Cardiac muscle cell (in vitro differentiated cells and primary cell): ENCODE measurements around the gene ZNF555. TPM values are rescaled to one million over a fixed set of nuclear protein-coding genes. Genes with fewer than 3 reads are reported as not detected.

ENCODE experiments used
- DNase-seq, 2 donors: peaks; one replicate each; pipeline versions ENCODE4 v3.0.0 to v3.0.0-alpha.2; 2010 to 2017; ENCODE audit warnings: low read depth in 1 of 2, low spot score in 1 of 2
- H3K27ac ChIP-seq: fragments of 200-600 bp; sonication (generic); 2 replicates; pipeline ENCODE4 v1.5.1; 2016
- H3K27me3 ChIP-seq: fragments of 200-600 bp; sonication (generic); 2 replicates; pipeline ENCODE4 v1.6.0; 2016; ENCODE audit warnings: control low read depth
- H3K36me3 ChIP-seq: fragments of 200-600 bp; sonication (generic); 2 replicates; pipeline ENCODE4 v1.5.1; 2016; ENCODE audit warnings: control low read depth
- H3K4me1 ChIP-seq: fragments of 200-600 bp; sonication (generic); 2 replicates; pipeline ENCODE4 v1.8.1; 2017; ENCODE audit warnings: low read depth, mild to moderate bottlenecking, mixed run types
- H3K4me3 ChIP-seq: fragments of 200-600 bp; sonication (generic); 2 replicates; pipeline ENCODE4 v1.5.1; 2016; ENCODE audit warnings: mild to moderate bottlenecking
- H3K9me3 ChIP-seq: fragments of 200-600 bp; sonication (generic); 2 replicates; pipeline ENCODE4 v1.5.1; 2017; ENCODE audit warnings: low read depth, mild to moderate bottlenecking, control low read depth
- polyA plus RNA-seq: library from polyadenylated mRNA; unstranded; fragments of >200 nt; fragmentation: Nextera tagmentation; extraction: Ambion mirVana; gene quantifications from 2 replicates; pipeline ENCODE4 v1.2.1, GENCODE V29; 2016
- total RNA-seq: library from RNA; depleted of rRNA; stranded (reverse); fragments of >200 nt; gene quantifications from 2 replicates; pipeline ENCODE4 v1.2.3, GENCODE V29; 2016
- TF ChIP-seq, protein P1 (sequence below): IDR thresholded peaks from 2 replicates; pipeline ENCODE4 v1.5.1; 2012; ENCODE audit warnings: low read depth, mild to moderate bottlenecking, low read length

ZNF555 gene
- total and polyA plus RNA-seq, 2 experiments from 2014 or later = 9.0 to 9.5 TPM

GRCh38 chr19:2850256-2850925 lies 9.1 kb downstream of the ZNF555 start:
- DNase-seq = no peak
- TF ChIP-seq, protein P1, sequence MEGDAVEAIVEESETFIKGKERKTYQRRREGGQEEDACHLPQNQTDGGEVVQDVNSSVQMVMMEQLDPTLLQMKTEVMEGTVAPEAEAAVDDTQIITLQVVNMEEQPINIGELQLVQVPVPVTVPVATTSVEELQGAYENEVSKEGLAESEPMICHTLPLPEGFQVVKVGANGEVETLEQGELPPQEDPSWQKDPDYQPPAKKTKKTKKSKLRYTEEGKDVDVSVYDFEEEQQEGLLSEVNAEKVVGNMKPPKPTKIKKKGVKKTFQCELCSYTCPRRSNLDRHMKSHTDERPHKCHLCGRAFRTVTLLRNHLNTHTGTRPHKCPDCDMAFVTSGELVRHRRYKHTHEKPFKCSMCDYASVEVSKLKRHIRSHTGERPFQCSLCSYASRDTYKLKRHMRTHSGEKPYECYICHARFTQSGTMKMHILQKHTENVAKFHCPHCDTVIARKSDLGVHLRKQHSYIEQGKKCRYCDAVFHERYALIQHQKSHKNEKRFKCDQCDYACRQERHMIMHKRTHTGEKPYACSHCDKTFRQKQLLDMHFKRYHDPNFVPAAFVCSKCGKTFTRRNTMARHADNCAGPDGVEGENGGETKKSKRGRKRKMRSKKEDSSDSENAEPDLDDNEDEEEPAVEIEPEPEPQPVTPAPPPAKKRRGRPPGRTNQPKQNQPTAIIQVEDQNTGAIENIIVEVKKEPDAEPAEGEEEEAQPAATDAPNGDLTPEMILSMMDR = no peak
- H3K27me3 ChIP-seq = no peaks in the 10 kb centered on the region
- peaks cover 19% of the 10 kb centered on the region for H3K9me3 ChIP-seq
- H3K4me3 ChIP-seq = no peak overlapping the region
- H3K36me3 ChIP-seq = peaks cover 38% of the 10 kb centered on the region
- H3K27ac ChIP-seq = no peak overlapping the region
- H3K4me1 ChIP-seq = no peaks in the 10 kb centered on the region

GRCh38 chr19:2852598-2852997 lies 11.3 kb downstream of the ZNF555 start:
- no peak overlapping the region for H3K27ac ChIP-seq
- H3K36me3 ChIP-seq = peaks cover 38% of the 10 kb centered on the region
- no peaks in the 10 kb centered on the region for H3K4me1 ChIP-seq
- H3K9me3 ChIP-seq = peaks cover 19% of the 10 kb centered on the region
- TF ChIP-seq, protein P1 = no peak
- DNase-seq = no peak
- H3K4me3 ChIP-seq = no peak overlapping the region
- H3K27me3 ChIP-seq = no peaks in the 10 kb centered on the region

DNA sequence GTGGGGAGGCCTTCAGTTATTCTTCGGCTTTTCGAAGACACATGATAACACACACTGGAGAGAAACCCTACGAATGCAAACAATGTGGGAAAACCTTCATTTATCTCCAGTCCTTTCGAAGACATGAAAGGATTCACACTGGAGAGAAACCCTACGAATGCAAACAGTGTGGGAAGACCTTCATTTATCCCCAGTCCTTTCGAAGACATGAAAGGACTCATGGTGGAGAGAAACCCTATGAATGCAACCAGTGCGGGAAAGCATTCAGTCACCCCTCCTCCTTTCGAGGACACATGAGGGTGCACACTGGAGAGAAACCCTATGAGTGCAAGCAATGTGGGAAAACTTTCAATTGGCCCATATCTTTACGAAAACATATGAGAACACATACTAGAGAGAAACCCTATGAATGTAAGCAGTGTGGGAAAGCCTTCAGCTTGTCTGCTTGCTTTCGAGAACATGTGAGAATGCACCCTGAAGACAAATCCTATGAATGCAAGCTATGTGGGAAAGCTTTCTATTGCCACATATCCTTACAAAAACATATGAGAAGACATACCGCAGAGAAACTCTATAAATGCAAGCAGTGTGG lies 11.8 kb downstream of the ZNF555 start:
- no peaks in the 10 kb centered on the region for H3K4me1 ChIP-seq
- no peaks in the 10 kb centered on the region for H3K27me3 ChIP-seq
- no peak for DNase-seq
- H3K4me3 ChIP-seq = no peak overlapping the region
- peaks cover 38% of the 10 kb centered on the region for H3K36me3 ChIP-seq
- TF ChIP-seq, protein P1 = no peak
- H3K27ac ChIP-seq = no peak overlapping the region
- H3K9me3 ChIP-seq = peaks cover 19% of the 10 kb centered on the region

- Histone ChIP-seq H3K4me3 (no peak overlapping the region), H3K36me3 (peaks cover 38% of the 10 kb centered on the region)
- DNase-seq = no peak
Measured at GRCh38 chr19:2854849-2855248, 13.6 kb downstream of the ZNF555 start.

DNA sequence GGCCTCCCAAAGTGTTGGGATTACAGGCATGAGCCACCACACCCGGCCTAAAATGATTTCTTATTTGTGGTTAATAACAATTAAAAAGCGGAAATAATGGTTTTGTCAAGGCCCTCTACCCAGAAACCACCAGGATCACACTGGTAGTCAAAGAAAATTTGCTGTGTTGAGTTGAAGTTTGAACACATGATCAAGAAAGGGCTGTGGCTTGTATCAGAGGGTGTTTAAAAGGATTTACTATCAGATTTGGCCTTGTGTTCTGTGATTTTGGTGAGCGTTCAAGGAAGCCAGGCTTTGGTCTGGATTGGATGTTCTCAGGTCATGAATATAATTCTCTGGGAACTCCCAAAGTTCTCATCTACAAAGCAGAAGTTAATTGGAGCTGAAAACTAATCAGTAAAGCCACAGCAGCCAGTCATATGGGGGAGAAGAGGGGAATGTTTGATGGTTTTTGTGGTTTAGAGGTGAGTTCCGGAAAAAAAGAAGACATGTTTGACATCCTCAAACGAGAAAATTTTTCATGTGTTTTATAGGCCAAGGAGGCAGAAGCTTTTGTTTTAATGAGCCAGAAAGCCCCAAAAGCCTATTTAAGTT lies 15.3 kb downstream of the ZNF555 start:
- no peak for DNase-seq
- H3K27me3 ChIP-seq = no peaks in the 10 kb centered on the region
- H3K4me3 ChIP-seq = no peak overlapping the region
- H3K27ac ChIP-seq = no peak overlapping the region
- H3K9me3 ChIP-seq = peaks cover 15% of the 10 kb centered on the region
- no peaks in the 10 kb centered on the region for H3K4me1 ChIP-seq
- TF ChIP-seq, protein P1 = no peak
- peaks cover 33% of the 10 kb centered on the region for H3K36me3 ChIP-seq

More at GRCh38 chr19:2854849-2855248, 13.6 kb downstream of the ZNF555 start:
- Histone ChIP-seq H3K4me1 (no peaks in the 10 kb centered on the region), H3K27me3 (no peaks in the 10 kb centered on the region), H3K27ac (no peak overlapping the region), H3K9me3 (peaks cover 19% of the 10 kb centered on the region)
- TF ChIP-seq, protein P1 = no peak
